Esophagus muscularis mucosa (tissue), 3 donors: ENCODE data around the gene TDRD1.

ENCODE experiments used
- EP300 ChIP-seq: sonication (generic); formaldehyde crosslinking; IDR thresholded peaks from one replicate; pipeline ENCODE4 v1.6.1; 2017; ENCODE audit warnings: antibody characterized with exemption
- POLR2A ChIP-seq: fragments of 450-650 bp; IDR thresholded peaks from one replicate; pipeline ENCODE4 v1.6.1; 2017; ENCODE audit warnings: antibody characterized with exemption, moderate library complexity, mild to moderate bottlenecking, low read depth
- POLR2AphosphoS5 ChIP-seq, 2 donors: sonication (generic); formaldehyde crosslinking; IDR thresholded peaks; one replicate each; pipeline ENCODE4 v1.6.1; 2017; ENCODE audit warnings: antibody characterized with exemption in 2 of 2

DNA sequence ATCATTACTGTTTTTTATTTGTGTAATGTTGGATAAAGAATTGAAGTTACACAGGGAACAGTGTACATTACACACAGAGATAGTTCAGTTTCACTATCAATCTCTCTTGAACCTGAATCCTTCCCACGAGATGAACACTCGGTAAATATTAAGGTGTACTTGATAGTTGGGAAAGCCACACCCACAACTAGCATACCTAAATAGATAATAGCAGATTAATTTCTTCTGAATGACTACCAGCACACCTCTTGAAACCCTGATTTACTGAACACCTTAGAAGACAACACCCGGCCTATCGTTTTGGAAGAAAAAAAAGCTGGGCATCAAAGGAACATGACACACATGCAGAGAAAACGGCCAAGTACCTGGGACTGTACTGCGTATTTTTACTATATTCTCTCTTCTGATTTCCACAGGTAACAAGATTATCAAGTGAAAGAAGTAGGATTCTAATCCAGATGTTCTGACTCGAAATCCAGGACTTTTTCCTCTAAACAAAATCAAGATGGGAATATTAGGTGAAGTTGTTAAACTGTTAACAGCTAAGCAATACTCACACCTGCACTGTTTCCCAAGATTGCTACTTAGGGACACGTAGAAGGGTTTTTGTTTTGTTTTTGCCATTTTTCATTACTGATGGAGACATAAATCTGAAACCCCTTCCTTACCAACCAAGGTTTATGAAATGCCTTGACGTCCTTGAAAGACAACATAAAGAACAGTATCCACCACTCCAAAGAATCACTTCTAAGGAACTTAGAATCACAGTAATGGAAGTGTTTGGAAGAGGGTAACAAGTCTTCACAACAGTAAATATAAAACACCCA is 6.2 kb upstream of the TDRD1 start:
- TF ChIP-seq POLR2A (no peak), POLR2AphosphoS5 (IDR thresholded peaks at IDR 0.05) (no peak), EP300 (no peak)
